NCI-H2029 (cell line): ENCODE results near the gene LRRC37B.
"Not testable (repeated sequence)": the region's sequence is repeated elsewhere in the genome, so short reads cannot be mapped to it uniquely, and the experiment has no call there.

Experiments
- DNase-seq: peaks from one replicate; lab custom pipeline; 2025; lab: John Stamatoyannopoulos, UW

Gene LRRC37B

DNA sequence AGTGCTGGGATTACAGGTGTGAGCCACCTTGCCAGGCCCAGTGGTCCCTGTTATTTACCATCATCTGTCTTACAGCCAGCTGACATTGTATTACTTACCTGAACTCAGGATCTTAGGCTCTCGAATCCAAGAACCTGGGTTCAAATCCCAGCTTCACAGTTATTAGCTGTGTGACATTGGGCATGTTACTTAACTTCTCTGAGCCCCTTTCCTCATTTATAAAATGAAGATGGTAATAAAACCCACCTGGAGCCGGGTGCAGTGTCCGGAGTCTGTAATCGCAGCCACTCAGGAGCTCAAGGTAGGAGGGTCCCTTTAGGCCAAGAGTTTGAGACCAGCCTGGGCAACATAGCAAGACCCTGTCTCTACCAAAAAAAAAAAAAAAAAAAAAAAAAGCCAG lies 79.7 kb downstream of the LRRC37B start:
- not testable (repeated sequence) for DNase-seq

DNA sequence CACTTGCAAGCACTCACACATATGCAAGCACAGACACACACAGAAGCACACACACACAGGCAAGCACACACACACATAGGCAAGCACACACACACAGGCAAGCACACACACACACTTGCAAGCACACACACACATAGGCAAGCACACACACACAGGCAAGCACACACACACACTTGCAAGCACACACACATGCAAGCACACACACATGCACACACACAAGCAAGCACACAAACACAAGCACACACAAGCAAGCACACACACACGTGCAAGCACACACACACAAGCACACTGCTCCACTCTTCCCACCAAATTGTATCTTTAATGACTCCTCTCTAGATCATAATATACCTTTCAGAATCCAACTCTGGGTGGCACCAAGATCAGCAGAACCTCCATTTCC lies 84.9 kb downstream of the LRRC37B start:
- not testable (repeated sequence) for DNase-seq

DNA sequence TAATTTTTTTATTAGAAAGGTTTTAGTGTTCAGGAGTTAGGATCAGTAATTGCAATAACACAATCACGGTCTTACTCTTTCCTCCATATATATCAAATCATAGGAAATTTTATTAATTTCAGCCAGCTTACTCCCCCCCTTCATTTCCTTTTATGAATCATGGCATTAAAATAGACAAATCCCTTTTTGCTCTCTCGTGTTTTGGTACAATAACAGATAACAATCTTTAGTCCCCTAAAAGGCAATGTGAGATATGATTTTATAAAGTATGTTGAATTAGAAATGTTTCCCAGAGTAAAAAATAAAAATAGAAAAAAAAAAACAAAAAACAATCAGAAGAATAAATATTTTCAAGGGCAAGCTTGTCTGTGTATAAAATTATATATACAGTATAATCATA lies 92.5 kb downstream of the LRRC37B start:
- no peak for DNase-seq

DNA sequence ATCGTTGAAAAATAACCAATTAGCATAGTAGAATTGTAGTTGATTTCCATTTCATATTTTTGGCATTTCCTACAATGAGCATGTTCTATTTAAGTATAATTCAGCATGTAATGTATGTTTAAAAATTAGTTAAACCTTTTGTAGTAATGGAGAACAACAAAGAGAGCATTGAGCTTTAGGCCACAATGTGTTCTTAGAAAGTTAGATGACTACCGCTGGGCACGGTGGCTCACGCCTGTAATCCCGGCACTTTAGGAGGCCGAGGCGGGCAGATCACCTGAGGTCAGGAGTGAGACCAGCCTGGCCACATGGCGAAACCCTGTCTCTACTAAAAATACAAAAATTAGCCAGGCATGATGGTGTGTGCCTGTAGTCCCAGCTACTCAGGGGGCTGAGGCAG lies 93.1 kb downstream of the LRRC37B start:
- not testable (repeated sequence) for DNase-seq

DNA sequence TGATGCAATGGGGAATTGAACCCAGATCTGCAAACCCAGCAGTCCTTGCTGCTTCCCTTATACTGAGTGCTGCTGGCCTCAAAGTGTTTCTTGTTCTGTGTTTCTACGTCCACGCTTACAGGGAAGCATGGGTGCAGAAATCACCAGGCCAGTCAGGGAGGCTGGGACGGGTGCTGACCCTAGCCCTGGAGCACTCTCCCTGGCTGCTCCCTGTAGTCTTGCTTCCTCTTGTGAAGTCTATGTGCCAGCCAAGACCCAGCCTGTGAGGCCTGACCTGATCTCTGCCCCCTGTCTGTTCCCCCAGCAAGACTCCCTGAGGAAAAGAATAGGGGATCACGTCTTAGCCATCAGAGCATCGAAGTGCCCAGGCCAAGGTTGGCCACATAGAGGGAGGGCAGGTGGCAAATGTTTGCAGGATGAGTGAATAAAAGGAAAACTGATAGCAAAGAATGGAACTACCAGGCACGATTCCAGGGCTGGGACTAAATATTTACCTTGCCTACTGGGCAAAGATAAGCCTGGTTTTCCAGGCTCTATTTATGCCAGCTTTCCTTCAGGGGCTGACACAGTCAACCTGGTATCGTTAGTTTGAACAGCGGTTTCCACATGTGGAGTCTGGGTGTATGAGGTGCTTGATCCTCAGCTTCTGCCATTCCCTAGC lies 93.9 kb downstream of the LRRC37B start:
- DNase-seq: peak; percentile 85

DNA sequence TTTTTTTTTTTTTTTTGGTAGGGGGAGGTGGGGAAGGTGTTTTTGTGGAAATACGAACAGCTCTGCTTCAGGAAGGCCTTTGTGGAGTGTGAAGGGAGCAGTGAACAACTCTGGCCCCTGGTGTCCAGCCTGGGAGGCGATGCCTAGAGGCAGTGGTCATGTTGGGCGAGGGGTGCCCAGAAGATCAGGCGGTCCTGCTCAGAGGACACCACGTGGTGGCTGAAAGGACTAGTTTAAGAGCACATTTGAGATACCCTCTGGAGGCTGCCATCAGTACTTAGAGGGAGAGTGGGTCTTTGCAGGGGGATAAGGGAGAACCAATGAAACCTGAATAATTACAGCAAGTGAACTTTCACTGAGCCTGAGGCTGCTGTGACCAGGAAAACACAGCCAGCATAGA lies 95.0 kb downstream of the LRRC37B start:
- DNase-seq: no peak

DNA sequence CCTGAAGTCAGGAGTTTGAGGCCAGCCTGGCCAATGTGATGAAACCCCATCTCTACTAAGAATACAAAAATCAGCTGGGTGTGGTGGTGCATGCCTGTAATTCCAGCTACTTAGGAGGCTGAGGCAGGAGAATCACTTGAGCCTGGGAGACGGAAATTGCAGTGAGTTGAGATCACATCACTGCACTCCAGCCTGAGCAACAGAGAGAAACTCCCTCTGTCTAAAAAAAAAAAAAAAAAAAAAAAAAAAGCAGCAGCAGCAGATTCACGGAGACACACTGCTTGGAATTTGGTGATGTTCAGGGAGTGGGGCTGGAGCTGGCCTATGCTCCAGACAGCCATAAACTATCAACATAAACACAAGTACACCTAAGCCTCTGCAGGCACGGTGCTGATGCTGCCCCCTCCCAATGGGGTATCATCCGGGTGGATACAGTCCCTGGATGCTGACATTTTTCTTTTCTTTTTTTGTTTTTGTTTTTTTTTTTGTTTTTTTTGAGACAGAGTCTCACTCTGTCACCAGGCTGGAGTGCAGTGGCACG lies 95.5 kb downstream of the LRRC37B start:
- no peak for DNase-seq
